ENCODE results near the gene PCNT. TPM values are rescaled to one million over a fixed set of nuclear protein-coding genes. Genes with fewer than 3 reads are reported as not detected.
A peak's percentile ranks its signal among the peaks of the same experiment; 100 is the strongest.
"Not testable (repeated sequence)": the region's sequence is repeated elsewhere in the genome, so short reads cannot be mapped to it uniquely, and the experiment has no call there.

The PCNT gene
- total RNA-seq, 1 donor from 2014 or later: 14.0 TPM

- DNase-seq (ENCODE audit: low read depth in 2 of 2): no peak
Measured at GRCh38 chr21:46304437-46304836, 19.5 kb upstream of the PCNT start.

GRCh38 chr21:46304955-46305354 is 19.0 kb upstream of the PCNT start:
- no peak for DNase-seq (ENCODE audit: low read depth in 2 of 2)

- DNase-seq (ENCODE audit: low read depth in 2 of 2): no peak
Measured at GRCh38 chr21:46307625-46308024, 16.3 kb upstream of the PCNT start.

GRCh38 chr21:46308431-46308830 is 15.5 kb upstream of the PCNT start:
- DNase-seq (ENCODE audit: low read depth in 2 of 2): no peak

- not testable (repeated sequence) for DNase-seq (ENCODE audit: low read depth in 2 of 2)
Measured at GRCh38 chr21:46310260-46310659, 13.7 kb upstream of the PCNT start.

GRCh38 chr21:46311568-46311967 is 12.4 kb upstream of the PCNT start:
- no peak for DNase-seq (ENCODE audit: low read depth in 2 of 2)

- no peak for DNase-seq (ENCODE audit: low read depth in 2 of 2)
Measured at GRCh38 chr21:46312949-46313348, 11.0 kb upstream of the PCNT start.

GRCh38 chr21:46314441-46315020 is 9.4 kb upstream of the PCNT start:
- no peak for DNase-seq (ENCODE audit: low read depth in 2 of 2)

GRCh38 chr21:46316708-46317324 is 7.1 kb upstream of the PCNT start:
- no peak for DNase-seq (ENCODE audit: low read depth in 2 of 2)

- DNase-seq (ENCODE audit: low read depth in 2 of 2): no peak
Measured at GRCh38 chr21:46317710-46318463, 6.1 kb upstream of the PCNT start.

GRCh38 chr21:46318464-46318845 is 5.5 kb upstream of the PCNT start:
- no peak for DNase-seq (ENCODE audit: low read depth in 2 of 2)

GRCh38 chr21:46319186-46319585 is 4.8 kb upstream of the PCNT start:
- no peak for DNase-seq (ENCODE audit: low read depth in 2 of 2)

GRCh38 chr21:46320331-46320801 is 3.6 kb upstream of the PCNT start:
- DNase-seq (ENCODE audit: low read depth in 2 of 2): peak in 1 of 2 donors; percentile 60

GRCh38 chr21:46322351-46323226 is 1.4 kb upstream of the PCNT start:
- peak in 1 of 2 donors; percentile 45 for DNase-seq (ENCODE audit: low read depth in 2 of 2)

GRCh38 chr21:46323227-46323709 is 688 bp upstream of the PCNT start:
- no peak for DNase-seq (ENCODE audit: low read depth in 2 of 2)

- peak; percentile 43 to 87 for DNase-seq (ENCODE audit: low read depth in 2 of 2)
Measured at GRCh38 chr21:46324390-46325072, 575 bp downstream of the PCNT start.

- peak in 1 of 2 donors; percentile 62 for DNase-seq (ENCODE audit: low read depth in 2 of 2)
Measured at GRCh38 chr21:46325073-46325912, 1.3 kb downstream of the PCNT start.

GRCh38 chr21:46326110-46326703 is 2.3 kb downstream of the PCNT start:
- no peak for DNase-seq (ENCODE audit: low read depth in 2 of 2)

- no peak for DNase-seq (ENCODE audit: low read depth in 2 of 2)
Measured at GRCh38 chr21:46327711-46328110, 3.8 kb downstream of the PCNT start.

- no peak for DNase-seq (ENCODE audit: low read depth in 2 of 2)
Measured at GRCh38 chr21:46328151-46328550, 4.2 kb downstream of the PCNT start.
